Fibroblast of skin of scalp (primary cell): Measurements from ENCODE around the gene CASP10. TPM values are rescaled to one million over a fixed set of nuclear protein-coding genes. Genes with fewer than 3 reads are reported as not detected.
"Not testable (repeated sequence)": the region's sequence is repeated elsewhere in the genome, so short reads cannot be mapped to it uniquely, and the experiment has no call there.

ENCODE experiments used
- DNase-seq: peaks from one replicate; pipeline ENCODE4 v3.0.0-alpha.2; 2013
- polyA plus RNA-seq, 2 experiments: library from polyadenylated mRNA; unstranded; fragments of 120-200 nt; gene quantifications; one replicate each; pipeline ENCODE4 v1.2.1, GENCODE V29; 2013; ENCODE audit not compliant: insufficient read length in 2 of 2

Gene CASP10, protein sequence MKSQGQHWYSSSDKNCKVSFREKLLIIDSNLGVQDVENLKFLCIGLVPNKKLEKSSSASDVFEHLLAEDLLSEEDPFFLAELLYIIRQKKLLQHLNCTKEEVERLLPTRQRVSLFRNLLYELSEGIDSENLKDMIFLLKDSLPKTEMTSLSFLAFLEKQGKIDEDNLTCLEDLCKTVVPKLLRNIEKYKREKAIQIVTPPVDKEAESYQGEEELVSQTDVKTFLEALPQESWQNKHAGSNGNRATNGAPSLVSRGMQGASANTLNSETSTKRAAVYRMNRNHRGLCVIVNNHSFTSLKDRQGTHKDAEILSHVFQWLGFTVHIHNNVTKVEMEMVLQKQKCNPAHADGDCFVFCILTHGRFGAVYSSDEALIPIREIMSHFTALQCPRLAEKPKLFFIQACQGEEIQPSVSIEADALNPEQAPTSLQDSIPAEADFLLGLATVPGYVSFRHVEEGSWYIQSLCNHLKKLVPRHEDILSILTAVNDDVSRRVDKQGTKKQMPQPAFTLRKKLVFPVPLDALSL
- 0.29 TPM for polyA plus RNA-seq (2013, experiment 1 of 2; ENCODE audit: insufficient read length)
- 0.43 TPM for polyA plus RNA-seq (2013, experiment 2 of 2; ENCODE audit: insufficient read length)

DNA sequence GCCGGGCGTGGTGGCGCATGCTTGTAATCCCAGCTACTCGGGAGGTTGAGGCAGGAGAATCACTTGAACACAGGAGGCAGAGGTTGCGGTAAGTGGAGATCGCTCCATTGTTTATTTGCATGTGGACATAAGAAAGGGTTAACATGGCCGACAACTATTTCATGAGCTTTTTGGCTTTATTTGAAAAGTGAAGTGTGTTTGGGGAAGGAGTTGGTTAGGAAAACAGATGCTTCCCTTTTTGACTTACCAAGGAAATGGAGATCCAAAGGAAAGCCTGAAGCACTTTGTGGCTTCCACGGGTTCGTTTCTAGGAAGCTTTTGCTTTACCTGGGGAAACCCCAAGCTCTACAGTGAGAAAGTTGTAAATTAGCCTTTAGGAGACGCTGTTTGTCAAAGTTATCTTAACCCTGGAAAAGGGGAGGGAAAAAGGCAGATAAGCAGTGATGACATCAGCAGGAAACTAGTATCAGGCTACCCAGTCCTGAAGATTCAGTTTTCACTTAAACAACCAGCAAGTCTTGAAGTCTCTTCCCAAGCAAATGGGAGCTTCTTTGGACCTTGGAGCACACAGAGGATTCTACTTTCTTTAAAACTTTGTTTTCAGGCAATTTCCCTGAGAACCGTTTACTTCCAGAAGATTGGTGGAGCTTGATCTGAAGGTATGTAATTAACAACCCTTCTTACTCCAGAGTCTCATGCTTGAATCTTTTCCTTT is at the start of gene CASP10:
Gene CASP10 (plus strand): TSS at position 492 of the 715 bp plus-strand sequence. CDS start 2,637 bp downstream, outside the sequence.
- DNase-seq = peak; percentile 28

DNA sequence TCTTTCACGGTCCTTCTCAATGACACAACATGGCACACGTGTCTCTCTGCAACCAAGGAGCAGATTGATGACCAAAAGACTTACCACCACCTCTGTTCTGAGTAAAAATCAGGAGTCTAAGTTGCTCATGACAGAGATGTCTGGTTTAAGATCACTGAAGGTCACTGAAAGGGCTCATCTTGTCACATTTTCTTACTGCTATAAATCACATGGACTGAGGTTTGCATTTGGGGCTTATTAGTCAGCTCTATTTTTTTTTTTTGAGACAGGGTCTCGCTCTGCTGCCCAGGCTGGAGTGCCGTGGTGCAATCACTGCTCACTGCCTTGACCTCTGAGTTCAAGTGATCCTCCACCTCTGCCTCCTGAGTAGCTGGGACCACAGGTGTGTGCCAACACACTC is 47.6 kb upstream of the CASP10 start:
- DNase-seq = no peak

DNA sequence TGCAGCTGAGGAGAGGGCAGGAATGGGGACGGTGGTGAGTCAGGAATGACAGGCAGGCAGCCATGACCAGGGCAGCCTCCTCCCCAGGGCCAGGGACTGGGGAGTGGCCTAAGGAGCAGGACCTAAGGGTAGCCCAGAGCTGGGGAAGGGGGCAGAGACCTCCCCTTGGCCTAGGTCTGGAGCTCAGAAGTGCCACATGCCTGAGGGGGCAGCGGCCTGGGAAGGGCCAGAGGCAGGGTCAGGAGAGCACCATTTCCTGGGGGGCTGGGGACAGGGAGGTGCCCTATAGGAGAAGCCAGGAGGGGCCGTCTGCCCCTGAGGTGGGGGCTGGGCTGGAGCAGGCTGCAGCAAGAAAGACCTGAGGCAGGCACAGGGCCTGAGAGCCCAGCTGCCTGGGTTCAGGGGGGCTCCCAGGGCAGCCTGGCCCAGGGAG is 46.0 kb upstream of the CASP10 start:
- no peak for DNase-seq

- no peak for DNase-seq
Observed at GRCh38 chr2:201137505-201138400, 45.2 kb upstream of the CASP10 start.

GRCh38 chr2:201138401-201138970 is 44.5 kb upstream of the CASP10 start:
- DNase-seq = no peak

- not testable (repeated sequence) for DNase-seq
Observed at GRCh38 chr2:201138986-201139781, 43.8 kb upstream of the CASP10 start.

GRCh38 chr2:201139836-201140604 is 42.9 kb upstream of the CASP10 start:
- peak; percentile 79 for DNase-seq

- DNase-seq = no peak
Observed at GRCh38 chr2:201144101-201145051, 38.6 kb upstream of the CASP10 start.

- no peak for DNase-seq
Observed at GRCh38 chr2:201148434-201148990, 34.4 kb upstream of the CASP10 start.

- peak; percentile 85 for DNase-seq
Observed at GRCh38 chr2:201149064-201149820, 33.7 kb upstream of the CASP10 start.

DNA sequence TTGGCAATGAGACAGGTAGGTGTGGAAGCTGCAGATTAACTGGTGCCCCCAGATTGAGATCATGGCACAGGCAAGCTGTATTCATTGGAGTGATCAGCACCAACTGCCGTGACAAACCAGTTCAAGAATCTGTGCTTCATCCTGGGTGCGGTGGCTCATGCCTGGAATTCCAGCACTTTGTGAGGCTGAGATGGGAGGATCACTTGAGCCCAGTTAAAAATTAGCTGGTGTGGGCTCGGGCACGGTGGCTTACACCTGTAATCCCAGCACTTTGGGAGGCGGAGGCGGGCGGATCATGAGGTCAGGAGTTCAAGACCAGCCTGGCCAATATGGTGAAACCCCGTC is 33.1 kb upstream of the CASP10 start:
- peak; percentile 70 for DNase-seq

DNA sequence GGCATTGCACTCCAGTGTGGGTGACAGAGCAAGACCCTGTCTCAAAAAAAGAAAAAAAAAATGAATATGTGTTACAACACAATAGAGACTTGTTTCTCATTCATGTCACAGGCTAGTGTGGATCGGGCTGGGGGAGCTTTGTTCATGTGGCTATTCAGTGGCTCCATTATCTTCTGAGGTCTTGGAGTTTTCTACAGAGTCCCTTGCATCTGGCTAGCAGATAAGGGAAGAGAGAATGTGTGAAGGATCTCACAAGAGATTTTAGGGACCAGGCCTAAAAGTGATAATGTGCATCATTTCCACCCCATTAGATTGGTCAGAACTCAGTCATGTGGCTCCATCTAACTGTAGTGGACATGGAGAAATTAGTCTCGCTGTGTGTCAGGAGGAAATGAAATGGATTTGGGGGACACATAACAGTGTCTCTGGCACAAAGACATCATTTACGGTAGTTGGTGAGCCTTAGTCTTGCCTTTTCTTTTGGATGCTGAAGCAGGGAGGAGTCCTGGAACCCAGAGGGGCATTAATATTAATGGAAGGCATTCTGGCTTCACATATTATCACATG is 32.4 kb upstream of the CASP10 start:
- DNase-seq = no peak

GRCh38 chr2:201151127-201151981 is 31.6 kb upstream of the CASP10 start:
- DNase-seq = peak; percentile 86

- no peak for DNase-seq
Observed at GRCh38 chr2:201152517-201152916, 30.4 kb upstream of the CASP10 start.

- DNase-seq = no peak
Observed at GRCh38 chr2:201152999-201153815, 29.7 kb upstream of the CASP10 start.
